Urothelium cell line (cell line): ENCODE results near the gene OSTF1.

Experiments used
- DNase-seq: peaks from one replicate; pipeline ENCODE4 v3.0.0; 2011; ENCODE audit warnings: low spot score, mixed read lengths
- FAIRE-seq: peaks from 2 replicates; lab custom pipeline; 2011; peaks lifted over from hg19 to GRCh38; lab: Jason Lieb, UNC

The OSTF1 gene

GRCh38 chr9:75087824-75088645 lies at the start of gene OSTF1, which contains the start of gene NMRK1:
Gene OSTF1 (plus strand): TSS chr9:75088514. CDS start chr9:75088693, 179 bp downstream.
Gene NMRK1 (minus strand): TSS chr9:75088155. CDS start chr9:75083115, 5,040 bp downstream.
- FAIRE-seq (no peak), DNase-seq (peak; percentile 95)

- DNase-seq (no peak), FAIRE-seq (no peak)
These were observed 49.3 kb upstream of the OSTF1 start for GRCh38 chr9:75039009-75039408.

- DNase-seq, result no peak
- FAIRE-seq, result no peak
These were observed 48.5 kb upstream of the OSTF1 start for GRCh38 chr9:75039801-75040200.

- FAIRE-seq, result no peak
These were observed 47.3 kb upstream of the OSTF1 start for GRCh38 chr9:75041041-75041440.

DNA sequence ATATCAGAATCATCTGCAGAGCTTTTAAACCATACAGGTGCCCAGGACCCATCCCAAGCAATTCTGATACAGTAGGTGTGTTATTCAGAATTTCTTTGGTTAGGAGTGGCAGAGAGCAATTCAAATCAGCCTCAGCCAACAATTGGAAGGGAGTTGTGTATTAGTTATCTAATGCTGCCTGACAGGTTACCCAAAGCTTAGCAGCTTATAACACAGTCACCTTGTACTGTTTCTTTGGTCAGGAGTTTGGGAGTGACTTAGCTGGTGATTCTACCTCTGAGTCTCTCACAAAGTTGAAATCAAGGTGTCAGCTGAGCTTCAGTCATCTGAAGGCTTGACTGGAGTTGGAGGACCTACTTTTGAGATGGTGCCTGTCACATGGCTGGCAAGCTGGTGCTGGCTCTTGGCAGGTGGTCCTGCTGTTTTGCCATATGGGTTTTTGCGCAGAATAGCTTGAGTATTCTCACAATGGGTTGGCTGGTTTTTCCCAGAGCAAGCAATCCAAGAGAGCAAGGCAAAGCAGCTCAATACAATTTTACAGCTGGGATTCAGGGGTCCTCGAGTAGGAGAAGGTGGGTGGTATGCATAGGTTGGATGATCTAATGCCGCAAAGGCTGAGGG lies 41.5 kb upstream of the OSTF1 start:
- no peak for FAIRE-seq
- no peak for DNase-seq

More at GRCh38 chr9:75041041-75041440, 47.3 kb upstream of the OSTF1 start:
- DNase-seq, result no peak

GRCh38 chr9:75047506-75047905 lies 40.8 kb upstream of the OSTF1 start:
- DNase-seq (no peak), FAIRE-seq (no peak)

DNA sequence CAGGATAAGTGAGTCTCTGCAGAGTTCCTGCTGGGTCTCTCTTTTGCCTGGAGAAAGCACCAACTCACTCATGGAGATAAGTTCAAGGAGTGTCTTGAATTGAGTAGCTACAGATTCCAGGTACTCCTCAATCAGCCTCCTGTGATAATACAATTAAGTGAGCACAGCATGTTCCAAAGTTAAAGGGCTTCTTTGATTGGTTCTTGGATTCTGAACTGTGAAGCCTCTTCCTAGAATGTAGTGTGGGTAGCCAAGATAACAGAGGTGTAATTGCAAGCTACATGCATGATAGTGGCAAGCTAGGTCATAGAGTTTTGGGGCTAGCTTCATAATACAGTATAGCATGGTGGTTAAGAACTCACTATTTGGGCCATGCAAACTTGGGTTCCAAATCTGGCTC lies 37.0 kb upstream of the OSTF1 start:
- DNase-seq, result no peak
- no peak for FAIRE-seq

GRCh38 chr9:75053869-75054268 lies 34.4 kb upstream of the OSTF1 start:
- no peak for FAIRE-seq
- DNase-seq, result no peak

- no peak for FAIRE-seq
- no peak for DNase-seq
These were observed 33.8 kb upstream of the OSTF1 start for GRCh38 chr9:75054368-75055001.

DNA sequence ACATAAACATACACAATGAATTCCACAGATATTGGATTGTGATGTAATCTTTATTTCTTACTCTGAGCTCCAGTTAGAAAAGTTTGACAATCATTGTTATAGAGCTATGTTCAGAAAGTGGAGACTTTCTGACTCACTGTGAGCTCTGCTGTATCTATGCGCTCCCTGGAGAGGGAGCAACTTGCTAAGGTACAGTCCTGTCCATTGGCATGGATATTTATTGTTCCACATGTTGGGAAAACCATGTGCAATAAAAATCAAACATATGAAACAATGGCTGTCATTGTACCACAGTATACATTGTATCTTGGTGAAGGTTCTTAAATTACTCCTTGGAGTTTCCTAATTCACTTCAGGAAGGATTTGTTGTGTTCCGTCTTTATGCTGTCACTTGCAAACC lies 27.1 kb upstream of the OSTF1 start:
- DNase-seq (no peak), FAIRE-seq (no peak)

DNA sequence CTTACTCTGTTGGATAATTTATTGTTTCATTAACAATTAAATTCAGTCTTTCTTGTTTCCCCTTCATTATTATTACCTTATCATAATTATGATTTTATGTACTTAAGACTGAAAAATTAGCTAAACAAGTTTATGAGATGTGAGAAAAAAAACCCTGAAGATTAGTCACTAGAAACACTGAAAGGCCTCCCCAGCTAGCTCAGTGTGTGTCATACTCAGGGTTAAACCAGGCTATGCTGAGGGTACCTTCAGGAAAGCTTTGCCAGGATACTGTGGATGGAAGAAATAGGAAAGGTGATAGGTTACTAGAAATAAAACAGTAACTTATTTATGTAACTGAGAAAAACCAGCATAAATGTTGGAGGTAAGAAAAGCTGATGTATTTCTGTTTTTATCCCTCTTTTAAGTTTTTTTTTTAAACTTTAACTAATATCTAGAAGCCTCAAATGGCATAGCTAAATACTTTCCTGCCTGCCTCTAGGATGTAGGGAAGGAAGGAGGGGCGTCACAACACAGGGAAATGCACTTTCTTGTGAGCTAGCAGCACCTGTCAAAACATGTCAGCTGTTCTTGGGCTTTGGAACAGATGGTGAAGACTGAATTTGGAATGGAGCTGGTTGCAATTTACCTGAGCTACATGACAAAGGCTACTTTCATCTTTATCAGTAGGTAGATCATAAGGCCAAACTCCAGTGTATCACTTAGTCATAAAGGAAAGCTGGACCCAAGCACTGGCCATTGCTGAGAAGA lies 24.6 kb upstream of the OSTF1 start:
- DNase-seq (no peak), FAIRE-seq (no peak)

DNA sequence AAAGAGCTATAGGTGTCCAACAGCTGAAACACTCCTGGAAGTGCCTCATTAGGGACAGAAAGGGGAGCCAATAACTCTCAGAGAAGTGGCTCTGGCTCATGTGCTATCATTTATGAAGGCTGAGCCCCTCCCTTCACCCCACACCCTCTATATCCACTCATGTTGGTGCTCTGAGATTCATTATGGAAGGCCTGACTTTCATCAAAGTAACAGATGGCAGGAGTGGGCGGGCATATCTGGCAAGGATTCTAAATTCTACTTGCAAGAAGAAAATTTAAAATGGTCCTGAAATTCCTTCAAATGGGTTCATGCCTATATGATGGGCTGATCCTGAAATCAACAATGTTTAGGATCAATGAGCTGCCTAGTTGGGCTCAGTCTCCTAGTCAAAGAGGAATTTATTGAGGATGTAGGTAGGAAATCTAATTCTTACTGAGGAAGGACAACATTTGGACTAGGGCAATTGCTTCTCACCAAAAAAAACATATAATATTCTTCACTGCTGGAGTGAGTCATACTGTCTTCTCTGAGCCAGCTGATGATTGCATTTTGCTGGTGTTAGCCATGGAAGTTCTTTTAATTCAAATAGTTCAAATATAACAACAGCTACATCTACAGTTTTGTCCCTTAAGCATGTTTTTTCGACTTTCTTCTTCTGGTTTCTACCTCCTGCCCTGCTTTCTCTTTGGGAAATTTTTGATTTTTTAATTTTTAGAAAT lies 23.8 kb upstream of the OSTF1 start:
- FAIRE-seq (no peak), DNase-seq (no peak)

DNA sequence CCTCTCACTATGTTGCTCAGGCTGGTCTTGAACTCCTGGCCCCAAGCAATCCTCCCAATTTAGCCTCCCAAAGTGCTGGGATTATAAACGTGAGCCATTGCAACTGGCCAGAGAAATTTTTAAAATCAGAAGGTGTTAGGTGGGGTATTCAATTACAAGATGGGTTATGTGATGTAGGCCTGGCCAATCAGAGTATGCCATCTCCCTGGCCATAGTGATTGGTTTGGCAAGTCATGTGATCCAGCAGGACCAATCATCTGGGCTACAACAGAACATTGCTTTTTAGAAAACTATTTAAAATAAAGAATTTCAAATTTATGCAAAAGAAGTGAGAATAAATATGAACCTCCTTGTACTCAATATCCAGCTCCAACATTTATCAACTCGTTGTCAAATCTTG lies 22.8 kb upstream of the OSTF1 start:
- FAIRE-seq, result no peak
- DNase-seq, result no peak

GRCh38 chr9:75067894-75068293 lies 20.4 kb upstream of the OSTF1 start:
- no peak for DNase-seq
- FAIRE-seq, result no peak

DNA sequence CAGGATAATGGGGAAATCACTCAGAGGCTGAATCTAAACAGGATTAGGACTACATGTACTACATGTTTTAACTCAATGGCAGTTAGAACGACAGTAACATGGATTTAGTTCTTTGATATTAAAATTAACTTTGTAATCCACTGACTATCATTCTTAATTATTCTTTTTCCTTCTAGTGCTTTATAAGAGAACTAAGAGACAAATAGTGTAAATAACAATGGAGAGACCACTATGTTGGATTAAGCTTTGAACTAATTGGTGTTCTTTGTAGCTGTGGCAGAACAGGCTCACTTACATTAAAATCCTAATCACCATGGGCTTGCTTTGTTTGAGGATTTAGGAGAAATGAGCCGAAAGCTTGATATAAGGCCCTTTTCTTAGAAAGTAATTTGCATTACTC lies 19.1 kb upstream of the OSTF1 start:
- no peak for FAIRE-seq

DNA sequence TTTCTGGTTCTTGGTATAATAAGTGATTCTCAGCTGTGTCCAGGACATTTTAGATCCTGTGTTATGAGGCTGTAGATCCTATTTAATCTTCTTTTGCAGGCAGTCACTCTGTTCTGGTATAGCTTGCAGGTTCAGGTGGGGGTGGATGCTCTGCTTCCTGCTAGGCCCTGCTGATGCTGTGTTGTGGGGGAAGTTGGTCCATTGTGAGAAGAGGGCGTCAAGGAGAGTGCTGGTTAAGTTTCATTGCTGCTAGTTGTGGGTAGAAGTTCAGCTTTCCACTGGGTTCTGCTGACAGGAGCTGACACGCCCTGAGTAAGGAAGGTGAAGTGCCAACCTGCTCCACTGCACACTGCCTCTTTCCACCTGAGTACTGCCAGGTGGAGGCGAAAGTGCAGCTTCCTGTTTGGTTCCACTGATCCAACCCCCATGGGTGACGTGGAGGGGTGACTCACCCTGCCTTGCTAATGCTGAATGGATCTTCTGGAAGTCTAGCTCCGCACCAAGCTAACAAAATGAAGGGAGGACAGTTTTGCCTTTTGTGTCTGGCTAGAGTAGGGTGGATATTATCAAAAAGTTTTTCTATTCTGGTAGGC lies 16.7 kb upstream of the OSTF1 start:
- peak; percentile 56 for FAIRE-seq
- DNase-seq, result peak; percentile 16

More for the DNA sequence above, 19.1 kb upstream of the OSTF1 start:
- no peak for DNase-seq

DNA sequence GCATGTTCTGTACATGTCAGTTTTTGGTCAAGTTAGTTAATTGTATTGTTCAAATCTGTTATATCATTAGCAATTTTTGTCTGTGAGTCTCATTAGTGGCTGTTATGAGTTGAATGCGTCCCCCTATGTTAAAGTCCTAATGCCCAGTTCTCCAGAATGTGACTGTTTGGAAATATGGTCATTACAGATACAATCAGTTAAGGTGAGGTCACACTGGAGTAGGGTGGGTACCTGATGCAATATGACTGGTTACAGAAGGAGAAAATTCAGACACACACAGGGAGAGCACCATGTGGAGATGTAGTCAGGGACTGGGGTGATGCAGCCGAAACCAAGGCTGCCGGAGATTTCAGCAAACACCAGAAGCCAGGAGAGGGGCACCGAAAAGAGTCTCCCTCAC lies 15.4 kb upstream of the OSTF1 start:
- DNase-seq (no peak), FAIRE-seq (no peak)

GRCh38 chr9:75081632-75082031 lies 6.7 kb upstream of the OSTF1 start:
- FAIRE-seq, result no peak
- no peak for DNase-seq

DNA sequence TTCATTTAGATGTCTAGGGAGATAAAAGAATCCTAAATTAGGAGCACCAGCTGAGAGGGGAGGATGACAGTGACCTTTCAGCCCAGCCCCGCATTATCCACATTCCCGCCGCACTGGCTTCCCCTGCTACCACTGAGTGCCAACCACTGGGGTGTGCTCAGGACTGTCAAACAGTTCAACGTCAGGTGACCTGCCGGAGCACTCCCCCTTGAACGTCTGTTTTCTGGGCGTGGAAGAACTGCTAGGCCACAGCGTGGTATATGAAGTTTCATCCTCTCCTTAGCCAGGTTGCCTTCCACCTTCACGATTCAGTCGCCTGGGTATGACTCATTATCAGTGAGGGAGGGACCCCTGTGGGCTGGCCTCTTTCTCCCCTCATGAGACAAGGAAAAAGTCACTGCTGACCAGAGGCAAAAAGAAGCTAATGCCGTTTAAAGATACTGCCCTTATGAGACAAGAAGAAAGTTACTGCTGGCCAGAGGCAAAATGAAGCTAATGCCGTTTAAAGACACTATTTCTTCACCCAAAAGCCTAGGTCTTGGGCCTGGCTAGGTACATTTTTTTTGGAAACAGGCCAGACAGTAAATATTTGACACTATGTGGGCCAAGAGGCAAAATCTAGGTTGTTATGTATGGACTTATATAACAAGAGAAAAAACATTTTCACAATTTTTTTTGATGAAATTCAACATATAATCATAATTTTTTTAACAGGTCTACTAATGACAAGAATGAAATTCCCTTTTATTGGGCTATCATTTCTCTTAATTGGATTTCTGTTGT lies 4.9 kb upstream of the OSTF1 start:
- no peak for FAIRE-seq
- DNase-seq, result peak; percentile 11
